HepG2 (cell line): ENCODE data around the gene TSNAXIP1. TPM values are rescaled to one million over a fixed set of nuclear protein-coding genes. Genes with fewer than 3 reads are reported as not detected.
A peak's percentile ranks its signal among the peaks of the same experiment; 100 is the strongest.

Experiments used
- CBX1 ChIP-seq: IDR thresholded peaks from one replicate; pipeline ENCODE4 v1.6.1; 2016; ENCODE audit warnings: antibody characterized with exemption, low read depth
- CHD4 ChIP-seq: fragments of 200-600 bp; sonication (generic); IDR thresholded peaks from 2 replicates; pipeline ENCODE4 v1.7.0; 2017; ENCODE audit warnings: mild to moderate bottlenecking, low read length, borderline replicate concordance
- ELF1 ChIP-seq: sonication (generic); formaldehyde crosslinking; IDR thresholded peaks from 2 replicates; pipeline ENCODE4 v1.4.0; 2020; ENCODE audit warnings: missing genetic modification reagents
- HES4 ChIP-seq: sonication (generic); formaldehyde crosslinking; IDR thresholded peaks from 2 replicates; pipeline ENCODE4 v1.9.0; 2021; ENCODE audit warnings: mild to moderate bottlenecking, missing genetic modification reagents, borderline replicate concordance
- HOXA3 ChIP-seq: sonication (generic); formaldehyde crosslinking; IDR thresholded peaks from 2 replicates; pipeline ENCODE4 v1.5.0; 2020; ENCODE audit warnings: missing genetic modification reagents
- MTA1 ChIP-seq: sonication (generic); formaldehyde crosslinking; IDR thresholded peaks from 2 replicates; pipeline ENCODE4 v1.4.0; 2020; ENCODE audit warnings: missing genetic modification reagents, mild to moderate bottlenecking, borderline replicate concordance
- NFKBIZ ChIP-seq: IDR thresholded peaks from 2 replicates; pipeline ENCODE4 v1.6.1; 2018; ENCODE audit warnings: missing genetic modification reagents, missing compliant biosample characterization
- SMAD3 ChIP-seq: sonication (generic); formaldehyde crosslinking; IDR thresholded peaks from 2 replicates; pipeline ENCODE4 v1.4.0; 2020; ENCODE audit warnings: missing genetic modification reagents
- SPEN ChIP-seq: sonication (generic); formaldehyde crosslinking; IDR thresholded peaks from 2 replicates; pipeline ENCODE4 v1.5.1; 2020; ENCODE audit warnings: low read depth, mild to moderate bottlenecking, missing genetic modification reagents
- TARDBP ChIP-seq: sonication (generic); formaldehyde crosslinking; IDR thresholded peaks from 2 replicates; pipeline ENCODE4 v1.8.0; 2022; ENCODE audit warnings: mild to moderate bottlenecking, missing genetic modification reagents
- XBP1 ChIP-seq: sonication (generic); formaldehyde crosslinking; IDR thresholded peaks from 2 replicates; pipeline ENCODE4 v1.5.0; 2020; ENCODE audit warnings: missing genetic modification reagents
- YY1 ChIP-seq: IDR thresholded peaks from 2 replicates; pipeline ENCODE4 v1.6.1; 2011; ENCODE audit warnings: low read length, low read depth, moderate library complexity, mild to moderate bottlenecking; ENCODE audit not compliant: insufficient read depth, insufficient replicate concordance
- ZBTB38 ChIP-seq: sonication (generic); formaldehyde crosslinking; IDR thresholded peaks from 2 replicates; pipeline ENCODE4 v1.5.1; 2020; ENCODE audit warnings: mild to moderate bottlenecking, missing genetic modification reagents
- ZBTB8A ChIP-seq: sonication (generic); formaldehyde crosslinking; IDR thresholded peaks from 2 replicates; pipeline ENCODE4 v1.4.0; 2020; ENCODE audit warnings: mild to moderate bottlenecking, low read depth, missing genetic modification reagents, borderline replicate concordance
- ZMAT3 ChIP-seq: sonication (generic); formaldehyde crosslinking; conservative IDR thresholded peaks from 2 replicates; pipeline ENCODE4 v1.7.0; 2021; ENCODE audit warnings: missing genetic modification reagents
- ZNF225 ChIP-seq: sonication (generic); formaldehyde crosslinking; IDR thresholded peaks from 2 replicates; pipeline ENCODE4 v1.4.0; 2020; ENCODE audit warnings: mild to moderate bottlenecking, missing genetic modification reagents
- ZNF350 ChIP-seq: sonication (generic); formaldehyde crosslinking; IDR thresholded peaks from 2 replicates; pipeline ENCODE4 v1.4.0; 2020; ENCODE audit warnings: mild to moderate bottlenecking, low read depth, missing genetic modification reagents, borderline replicate concordance
- ZNF501 ChIP-seq: sonication (generic); formaldehyde crosslinking; IDR thresholded peaks from 2 replicates; pipeline ENCODE4 v1.5.1; 2020; ENCODE audit warnings: mild to moderate bottlenecking, moderate library complexity, missing genetic modification reagents
- ZNF546 ChIP-seq: sonication (generic); formaldehyde crosslinking; conservative IDR thresholded peaks from 2 replicates; pipeline ENCODE4 v1.8.1; 2023; ENCODE audit warnings: mild to moderate bottlenecking, missing genetic modification reagents
- ZNF589 ChIP-seq: sonication (generic); formaldehyde crosslinking; conservative IDR thresholded peaks from 2 replicates; pipeline ENCODE4 v1.8.0; 2022; ENCODE audit warnings: mild to moderate bottlenecking, moderate library complexity, missing genetic modification reagents
- ZNF615 ChIP-seq: sonication (generic); formaldehyde crosslinking; IDR thresholded peaks from 2 replicates; pipeline ENCODE4 v1.5.0; 2020; ENCODE audit warnings: mild to moderate bottlenecking, missing genetic modification reagents, borderline replicate concordance
- ZNF644 ChIP-seq: IDR thresholded peaks from 2 replicates; pipeline ENCODE4 v1.6.1; 2016; ENCODE audit warnings: low read depth
- ZNF709 ChIP-seq: sonication (generic); formaldehyde crosslinking; IDR thresholded peaks from 2 replicates; pipeline ENCODE4 v1.5.0; 2020; ENCODE audit warnings: mild to moderate bottlenecking, missing genetic modification reagents
- ZNF782 ChIP-seq: sonication (generic); formaldehyde crosslinking; IDR thresholded peaks from 2 replicates; pipeline ENCODE4 v1.4.0; 2020; ENCODE audit warnings: missing genetic modification reagents, mild to moderate bottlenecking, borderline replicate concordance
- ZNF816 ChIP-seq: sonication (generic); formaldehyde crosslinking; IDR thresholded peaks from 2 replicates; pipeline ENCODE4 v1.8.0; 2022; ENCODE audit warnings: missing genetic modification reagents, mild to moderate bottlenecking, borderline replicate concordance
- polyA plus RNA-seq, 8 experiments: library from polyadenylated mRNA; depleted of rRNA in 3 of 8; stranded (reverse) in 7 of 8; unstranded in 1 of 8; fragments of >200 nt; fragmentation: Illumina TruSeq in 4 of 8; extraction: Trizol in 4 of 8; gene quantifications; 2 replicates each; pipeline versions ENCODE4 v1.2.1 to v1.2.3, GENCODE V29; 2011 to 2016; ENCODE audit warnings: low read depth in 4 of 8, missing spikeins in 1 of 8, mixed read lengths in 1 of 8; ENCODE audit not compliant: insufficient read depth in 1 of 8
- total RNA-seq, 5 experiments: library from RNA; depleted of rRNA; stranded (reverse); fragments of >200 nt; fragmentation: Illumina TruSeq; extraction: Trizol; gene quantifications; 2 replicates each; pipeline ENCODE4 v1.2.3, GENCODE V29; 2016; ENCODE audit warnings: low read depth in 1 of 5
- TF ChIP-seq, protein P1 (sequence below): sonication (generic); formaldehyde crosslinking; IDR thresholded peaks from 2 replicates; pipeline ENCODE4 v1.9.0; 2022; ENCODE audit warnings: missing genetic modification reagents, mild to moderate bottlenecking, borderline replicate concordance

The TSNAXIP1 gene
- total and polyA plus RNA-seq, 2 of the 13 experiments (the other 11 are each of a cell fraction or from before 2014, with no cell fraction given) = 0.37 to 0.86 TPM

DNA sequence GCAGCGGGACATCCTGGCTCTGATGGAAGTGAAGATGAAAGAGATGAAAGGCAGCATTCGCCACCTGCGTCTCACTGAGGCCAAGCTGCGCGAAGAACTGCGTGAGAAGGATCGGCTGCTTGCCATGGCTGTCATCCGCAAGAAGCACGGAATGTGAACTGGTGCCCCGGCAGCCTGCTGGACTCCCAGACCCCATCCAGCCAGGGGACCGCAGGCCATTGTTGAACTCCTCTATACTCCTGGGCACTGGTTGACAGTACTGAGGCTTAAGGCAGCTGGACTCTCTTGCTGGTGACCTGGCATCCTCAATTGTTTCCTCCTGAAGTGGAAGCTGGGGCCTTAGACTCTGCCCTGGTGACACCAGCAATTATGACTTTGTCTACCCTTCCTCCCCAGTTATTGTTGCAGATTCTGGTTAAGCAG lies 36.7 kb downstream of the TSNAXIP1 start (continued):
- TF ChIP-seq ZBTB8A (CRISPR knock-in tag) = 0 out of 2 replicates have a peak, but pooled peaks have one; percentile 61
- TF ChIP-seq ZNF546 (CRISPR knock-in tag) = peak; percentile 17; the same call in 1 of the 2 replicates
- no peak for TF ChIP-seq ZNF709 (CRISPR knock-in tag)
- no peak for TF ChIP-seq CBX1
- no peak for TF ChIP-seq SMAD3
- no peak for TF ChIP-seq ELF1 (CRISPR knock-in tag)
- TF ChIP-seq ZNF501 (CRISPR knock-in tag) = 0 out of 2 replicates have a peak, but pooled peaks have one; percentile 2
- no peak for TF ChIP-seq XBP1 (CRISPR knock-in tag)
- TF ChIP-seq YY1 = peak; percentile 3
- TF ChIP-seq CHD4 = no peak
- no peak for TF ChIP-seq ZNF816
- peak; percentile 11; the same call in 1 of the 2 replicates for TF ChIP-seq ZBTB38 (CRISPR knock-in tag)
- 0 out of 2 replicates have a peak, but pooled peaks have one; percentile 28 for TF ChIP-seq ZMAT3 (CRISPR knock-in tag)
- TF ChIP-seq SPEN (CRISPR knock-in tag) = peak; percentile 2; the same call in 1 of the 2 replicates
- TF ChIP-seq ZNF225 (CRISPR knock-in tag) = 0 out of 2 replicates have a peak, but pooled peaks have one; percentile 2
- TF ChIP-seq ZNF644 (CRISPR knock-in tag) = no peak
- TF ChIP-seq MTA1 (CRISPR knock-in tag) = peak; percentile 12; the same call in 1 of the 2 replicates
- no peak for TF ChIP-seq HOXA3 (CRISPR knock-in tag)
- TF ChIP-seq NFKBIZ (CRISPR knock-in tag) = 0 out of 2 replicates have a peak, but pooled peaks have one; percentile 3
- 0 out of 2 replicates have a peak, but pooled peaks have one; percentile 45 for TF ChIP-seq ZNF615 (CRISPR knock-in tag)
- TF ChIP-seq ZNF589 (CRISPR knock-in tag) = peak; percentile 0; the same call in 1 of the 2 replicates
- 0 out of 2 replicates have a peak, but pooled peaks have one; percentile 7 for TF ChIP-seq ZNF350 (CRISPR knock-in tag)
- TF ChIP-seq, protein P1, sequence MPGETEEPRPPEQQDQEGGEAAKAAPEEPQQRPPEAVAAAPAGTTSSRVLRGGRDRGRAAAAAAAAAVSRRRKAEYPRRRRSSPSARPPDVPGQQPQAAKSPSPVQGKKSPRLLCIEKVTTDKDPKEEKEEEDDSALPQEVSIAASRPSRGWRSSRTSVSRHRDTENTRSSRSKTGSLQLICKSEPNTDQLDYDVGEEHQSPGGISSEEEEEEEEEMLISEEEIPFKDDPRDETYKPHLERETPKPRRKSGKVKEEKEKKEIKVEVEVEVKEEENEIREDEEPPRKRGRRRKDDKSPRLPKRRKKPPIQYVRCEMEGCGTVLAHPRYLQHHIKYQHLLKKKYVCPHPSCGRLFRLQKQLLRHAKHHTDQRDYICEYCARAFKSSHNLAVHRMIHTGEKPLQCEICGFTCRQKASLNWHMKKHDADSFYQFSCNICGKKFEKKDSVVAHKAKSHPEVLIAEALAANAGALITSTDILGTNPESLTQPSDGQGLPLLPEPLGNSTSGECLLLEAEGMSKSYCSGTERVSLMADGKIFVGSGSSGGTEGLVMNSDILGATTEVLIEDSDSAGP (CRISPR knock-in tag) = peak; percentile 66; the same call in 1 of the 2 replicates
- 0 out of 2 replicates have a peak, but pooled peaks have one; percentile 60 for TF ChIP-seq ZNF782 (CRISPR knock-in tag)
- TF ChIP-seq HES4 = 0 out of 2 replicates have a peak, but pooled peaks have one; percentile 1
- TF ChIP-seq TARDBP (CRISPR knock-in tag) = peak; percentile 14; the same call in 1 of the 2 replicates
